Measurements from ENCODE around the gene TMEM119. TPM values are rescaled to one million over a fixed set of nuclear protein-coding genes. Genes with fewer than 3 reads are reported as not detected.

TMEM119 gene
- total RNA-seq (2022; extraction: Qiagen RNA extraction): 0.17 to 0.20 TPM in 2 of 5 replicates, not detected in the others

GRCh38 chr12:108597559-108598471, at the start of gene TMEM119:
Gene TMEM119 (minus strand): TSS chr12:108598084. CDS start chr12:108592383, 5,701 bp downstream.

GRCh38 chr12:108633534-108634248, 35.8 kb upstream of the TMEM119 start, which contains the start of gene SELPLG:
Gene SELPLG (minus strand): TSS chr12:108633894. CDS start chr12:108624307, 9,587 bp downstream.

DNA sequence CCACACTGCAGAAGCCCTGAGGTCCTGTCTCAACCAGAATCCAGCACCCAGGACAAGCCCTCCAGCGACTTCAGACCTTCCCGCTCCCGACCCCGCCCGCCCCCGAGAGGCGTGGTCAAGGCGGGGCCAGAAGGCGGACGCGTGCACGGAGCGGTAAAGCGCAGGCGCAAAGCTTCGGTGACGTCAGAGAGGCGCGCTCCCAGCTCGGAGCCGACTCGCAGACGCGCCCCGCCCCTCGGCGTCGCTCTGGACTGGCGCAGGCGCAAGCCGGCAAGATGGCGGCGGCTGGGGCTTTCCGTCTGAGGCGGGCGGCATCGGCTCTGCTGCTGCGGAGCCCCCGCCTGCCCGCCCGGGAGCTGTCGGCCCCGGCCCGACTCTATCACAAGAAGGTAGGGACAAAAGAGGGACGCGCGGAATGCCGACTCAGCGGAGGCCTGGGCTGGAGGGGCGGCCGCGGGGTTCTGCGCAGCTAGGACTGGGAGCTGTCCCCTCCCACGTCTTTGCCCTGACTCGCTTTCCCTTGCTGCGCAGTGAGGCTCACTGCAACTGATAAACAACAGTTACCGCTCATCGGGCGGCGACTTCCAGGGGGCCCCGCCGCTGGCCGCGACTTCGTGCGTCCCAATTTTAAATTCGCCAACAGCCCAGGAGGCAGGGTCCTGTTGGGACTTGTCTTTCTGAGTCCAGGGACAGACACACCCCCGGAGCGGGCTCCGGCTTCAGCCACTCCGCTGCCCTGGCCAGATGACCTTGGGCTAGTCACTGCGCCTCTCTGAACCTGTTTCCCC, 35.3 kb downstream of the TMEM119 start, which contains the start of gene ISCU:
ISCU (plus strand) TSS at position 249 of the 788 bp plus-strand sequence; CDS start at position 276, 27 bp downstream.

GRCh38 chr12:108560752-108561719, 36.8 kb downstream of the TMEM119 start, which contains the start of gene SART3:
Gene SART3 (minus strand): TSS chr12:108561173. CDS start chr12:108561154, 19 bp downstream.

Other genes with a start within 250 kb of the TMEM119 start
- gene FICD, start 82.8 kb downstream of the TMEM119 start, total RNA-seq (2022; extraction: Qiagen RNA extraction): 2.3 to 3.2 TPM (median 3.1 TPM) in 5 replicates
- 37.6 to 56.5 TPM (median 39.2 TPM) in 5 replicates for gene SART3, start 36.9 kb downstream of the TMEM119 start, total RNA-seq (2022; extraction: Qiagen RNA extraction)
- gene ISCU, start 35.5 kb downstream of the TMEM119 start, total RNA-seq (2022; extraction: Qiagen RNA extraction): 84.8 to 108 TPM (median 94.1 TPM) in 5 replicates
- gene SELPLG, start 35.8 kb upstream of the TMEM119 start, total RNA-seq (2022; extraction: Qiagen RNA extraction): 0.64 to 1.2 TPM (median 0.91 TPM) in 5 replicates
- 154 to 192 TPM (median 186 TPM) in 5 replicates for gene CORO1C, start 133.4 kb upstream of the TMEM119 start, total RNA-seq (2022; extraction: Qiagen RNA extraction)

Measured in A549 treated with Hydrocortisone at 1 μM for 4 hours (cell line).